Left forelimb (tissue), 1 donor: ENCODE results near the gene OR1J1.

Source experiments
- DNase-seq: peaks from one replicate; pipeline ENCODE4 v3.0.0-alpha.2; 2018; ENCODE audit warnings: low spot score

The OR1J1 gene

GRCh38 chr9:122477826-122478225 is at the start of gene OR1J1:
Gene OR1J1 (minus strand): TSS chr9:122477926. CDS start chr9:122477926, 0 bp downstream.
- no peak for DNase-seq

GRCh38 chr9:122527193-122527592 is 49.5 kb upstream of the OR1J1 start, which contains the start of gene OR1N1:
Gene OR1N1 (minus strand): TSS chr9:122527293. CDS start chr9:122527293, 0 bp downstream.
- no peak for DNase-seq

GRCh38 chr9:122526602-122527001 is 48.9 kb upstream of the OR1J1 start:
- DNase-seq: no peak

- DNase-seq: no peak
Observed at GRCh38 chr9:122519376-122519775, 41.6 kb upstream of the OR1J1 start.

GRCh38 chr9:122518841-122519240 is 41.1 kb upstream of the OR1J1 start, which contains the start of gene OR1J4:
Gene OR1J4 (plus strand): TSS chr9:122519141. CDS start chr9:122519141, 0 bp downstream.
- no peak for DNase-seq

- no peak for DNase-seq
Observed at GRCh38 chr9:122518226-122518625, 40.5 kb upstream of the OR1J1 start.

- DNase-seq: no peak
Observed at GRCh38 chr9:122510502-122510901, 32.8 kb upstream of the OR1J1 start, which contains the start of gene OR1J2. Gene OR1J2 (plus strand): TSS chr9:122510802. CDS start chr9:122510802, 0 bp downstream.

GRCh38 chr9:122506964-122507363 is 29.2 kb upstream of the OR1J1 start:
- no peak for DNase-seq

- no peak for DNase-seq
Observed at GRCh38 chr9:122498883-122499288, 21.2 kb upstream of the OR1J1 start.

- no peak for DNase-seq
Observed at GRCh38 chr9:122479062-122479461, 1.3 kb upstream of the OR1J1 start.

- DNase-seq: no peak
Observed at GRCh38 chr9:122477346-122477745, 380 bp downstream of the OR1J1 start.

- DNase-seq: no peak
Observed at GRCh38 chr9:122475717-122476116, 2.0 kb downstream of the OR1J1 start.

- DNase-seq: no peak
Observed at GRCh38 chr9:122474561-122474960, 3.2 kb downstream of the OR1J1 start.

- no peak for DNase-seq
Observed at GRCh38 chr9:122468735-122469134, 9.0 kb downstream of the OR1J1 start.

GRCh38 chr9:122466456-122466855 is 11.3 kb downstream of the OR1J1 start:
- no peak for DNase-seq

GRCh38 chr9:122464633-122465567 is 12.8 kb downstream of the OR1J1 start:
- no peak for DNase-seq

- DNase-seq: no peak
Observed at GRCh38 chr9:122463828-122464632, 13.7 kb downstream of the OR1J1 start.

GRCh38 chr9:122457787-122458186 is 19.9 kb downstream of the OR1J1 start:
- DNase-seq: no peak

- no peak for DNase-seq
Observed at GRCh38 chr9:122456123-122456522, 21.6 kb downstream of the OR1J1 start.

GRCh38 chr9:122453677-122454135 is 24.0 kb downstream of the OR1J1 start:
- no peak for DNase-seq

- DNase-seq: no peak
Observed at GRCh38 chr9:122446819-122447484, 30.8 kb downstream of the OR1J1 start.
